Choroid plexus epithelial cell (primary cell): ENCODE results near the gene CRELD2.

Experiments used
- DNase-seq: peaks from one replicate; pipeline ENCODE4 v3.0.0-alpha.2; 2010; ENCODE audit warnings: low read depth
- H3K4me3 ChIP-seq: 2 replicates; pipeline ENCODE4 v1.5.1; 2011; ENCODE audit warnings: low read depth, mild to moderate bottlenecking, control low read depth, low read length, moderate library complexity
- CTCF ChIP-seq: conservative IDR thresholded peaks from 2 replicates; pipeline ENCODE4 v1.5.1; 2011; ENCODE audit warnings: low read depth, mild to moderate bottlenecking, control low read depth, inconsistent platforms, low read length, moderate library complexity

CRELD2 gene

GRCh38 chr22:49884075-49884474 is 34.4 kb upstream of the CRELD2 start:
- DNase-seq = no peak
- no peak overlapping the region for H3K4me3 ChIP-seq
- TF ChIP-seq CTCF = no peak

- no peak for TF ChIP-seq CTCF
- no peak for DNase-seq
- H3K4me3 ChIP-seq = no peak overlapping the region
Measured at GRCh38 chr22:49884503-49885260, 33.8 kb upstream of the CRELD2 start.

GRCh38 chr22:49885281-49885680 is 33.2 kb upstream of the CRELD2 start:
- DNase-seq = no peak
- H3K4me3 ChIP-seq = no peak overlapping the region
- TF ChIP-seq CTCF = no peak

GRCh38 chr22:49885881-49886280 is 32.6 kb upstream of the CRELD2 start:
- no peak for TF ChIP-seq CTCF
- no peak overlapping the region for H3K4me3 ChIP-seq
- DNase-seq = no peak

GRCh38 chr22:49886346-49887063 is 31.9 kb upstream of the CRELD2 start:
- no peak for DNase-seq
- no peak for TF ChIP-seq CTCF
- H3K4me3 ChIP-seq = no peak overlapping the region

GRCh38 chr22:49887064-49887451 is 31.4 kb upstream of the CRELD2 start:
- TF ChIP-seq CTCF = no peak
- H3K4me3 ChIP-seq = no peak overlapping the region
- DNase-seq = no peak
